Heart right ventricle (tissue), 16 donors: ENCODE data around the gene SLC29A1. TPM values are rescaled to one million over a fixed set of nuclear protein-coding genes. Genes with fewer than 3 reads are reported as not detected.
A peak's percentile ranks its signal among the peaks of the same experiment; 100 is the strongest.

Experiments
- ATAC-seq, 8 donors: fragments of 200-7000 bp; cut with Tn5 transposase; one replicate each; pipeline ENCODE4 v1.9.1; 2020; ENCODE audit warnings: mild to moderate bottlenecking in 8 of 8, moderate library complexity in 8 of 8, moderate number of reproducible peaks in 1 of 8
- DNase-seq, 2 donors: peaks; one replicate each; pipeline ENCODE4 v3.0.0-alpha.2; 2020
- H3K27ac ChIP-seq, 10 donors: fragments of 200-600 bp; sonication (generic) in 2 of 10; one replicate each; pipeline versions ENCODE4 v1.5.0 to v1.8.0; 2020 to 2022; ENCODE audit warnings: mild to moderate bottlenecking in 3 of 10
- H3K27me3 ChIP-seq, 7 donors: fragments of 200-600 bp; one replicate each; pipeline ENCODE4 v1.8.0; 2021 to 2022; ENCODE audit warnings: mild to moderate bottlenecking in 2 of 7
- H3K36me3 ChIP-seq, 9 donors: fragments of 200-600 bp; sonication (generic) in 1 of 9; one replicate each; pipeline versions ENCODE4 v1.5.0 to v1.8.0; 2020 to 2022; ENCODE audit warnings: mild to moderate bottlenecking in 2 of 9
- H3K4me1 ChIP-seq, 9 donors: fragments of 200-600 bp; sonication (generic) in 1 of 9; one replicate each; pipeline versions ENCODE4 v1.5.0 to v1.8.0; 2020 to 2022; ENCODE audit warnings: mild to moderate bottlenecking in 4 of 9
- H3K4me3 ChIP-seq, 10 donors: fragments of 200-600 bp; sonication (generic) in 2 of 10; one replicate each; pipeline versions ENCODE4 v1.5.0 to v1.8.0; 2020 to 2022; ENCODE audit warnings: mild to moderate bottlenecking in 7 of 10, moderate library complexity in 2 of 10
- H3K9me3 ChIP-seq, 11 donors: fragments of 200-600 bp in 10 of 11; sonication (generic) in 2 of 11; one replicate each; pipeline versions ENCODE4 v1.5.0 to v1.8.0; 2013 to 2022; ENCODE audit warnings: mild to moderate bottlenecking in 2 of 11, control low read depth in 1 of 11, moderate library complexity in 1 of 11
- CTCF ChIP-seq, 9 donors: fragments of 200-600 bp; sonication (generic) in 2 of 9; IDR thresholded peaks; one replicate each; pipeline versions ENCODE4 v1.5.0 to v1.8.0; 2021 to 2022; ENCODE audit warnings: antibody characterized with exemption in 9 of 9, mild to moderate bottlenecking in 5 of 9, moderate library complexity in 1 of 9
- WGBS, 2 donors: extraction: QIAGEN DNeasy Blood & Tissue Kit; methylation state at CpG; one replicate each; pipeline ENCODE4 v1.1.7; 2013; ENCODE audit warnings: inconsistent platforms in 1 of 2; 5-methylcytosine and 5-hydroxymethylcytosine counted together
- intact Hi-C, 10 donors: fragments of 100-400 bp; cut with DNase I; formaldehyde crosslinking; loops; one replicate each; pipeline versions ENCODE4 v1.11.1 to v1.14.2; 2022
- polyA plus RNA-seq, 2 donors: library from polyadenylated mRNA; stranded (reverse); fragments of 200-250 nt; gene quantifications; one replicate each; pipeline ENCODE4 v1.2.3, GENCODE V29; 2013
- total RNA-seq, 10 donors: library from RNA; stranded (reverse); fragmentation: NEBNext Ultra II Directional in 3 of 10; extraction: Animal tissue kit (Norgen Biotek cat#: 25700) in 3 of 10; gene quantifications; one replicate each; pipeline versions ENCODE4 v1.2.1 to v1.2.4, GENCODE V29; 2021 to 2023
- donor health status: Arrhythmogenic right ventricular cardiomyopathy.
- donor health status: ischemic (EF 13 %, LVEDD 7.1; RV severe dilation, severe dysfunction).
- donor health status: healthy with polysubstance abuse.
- donor health status: DM: no; HTN: yes; CAD: no.
- donor health status: DM: no; HTN: no; CAD: no.
- donor health status: ischemic (EF 25% LVEDD 6.9; RV normal size, moderate dysfunction).
- donor health status: ischemic (EF 25% LVEDD 5.7; RV mildly dilated, moderate dysfunction).
- donor health status: healthy.
- donor health status: DM: yes; HTN: yes; CAD: no.
- donor health status: Ischemic cardiomyopathy.
- donor health status: ischemic (EF 35%, LVEDD 5.7; RV mildly dilated, moderate dysfunction).
- donor health status: nonischemic (EF 11% LVEDD 7.7; RV severe dilation, severe dysfunction).
- donor health status: DM: yes; HTN: yes; CAD: no.
- donor health status: PGD.
- donor health status: ischemic (EF 29% LVEDD 5.4; RV normal size, mild dysfunction).
- donor health status: nonischemic (EF 23%, LVEDD 6.1; RV moderate dilation, normal function).

Gene SLC29A1
- total and polyA plus RNA-seq, 12 donors: 46.3 to 198 (median 136) TPM

GRCh38 chr6:44185953-44186634 is 37.3 kb upstream of the SLC29A1 start:
- intact Hi-C loops: no loop called here
- TF ChIP-seq CTCF (IDR thresholded peaks at IDR 0.05): no peak
- H3K36me3 ChIP-seq: no peaks in the 10 kb centered on the region
- H3K9me3 ChIP-seq: no peaks in the 10 kb centered on the region
- WGBS, 2 donors: 50% methylated on average over 9 of the region's 9 CpGs
- H3K27me3 ChIP-seq: no peaks in the 10 kb centered on the region
- H3K4me3 ChIP-seq: no peak overlapping the region
- H3K4me1 ChIP-seq: peaks cover 0 to 15% (median 6%) of the 10 kb centered on the region in 9 donors
- H3K27ac ChIP-seq: peak overlapping the region in 7 of 10 donors; percentile 19 to 74 (median 37)
- ATAC-seq (peak in 5 of 8 donors; percentile 18 to 42 (median 38)), DNase-seq (no peak)

- ATAC-seq: peak in 6 of 8 donors; percentile 27 to 68 (median 56)
- Histone ChIP-seq H3K27ac (peak overlapping the region in 7 of 10 donors; percentile 30 to 74 (median 40)), H3K36me3 (no peaks in the 10 kb centered on the region), H3K4me3 (no peak overlapping the region), H3K9me3 (no peaks in the 10 kb centered on the region), H3K4me1 (peaks cover 0 to 15% (median 6%) of the 10 kb centered on the region in 9 donors), H3K27me3 (no peaks in the 10 kb centered on the region)
- no peak for TF ChIP-seq CTCF (IDR thresholded peaks at IDR 0.05)
- intact Hi-C loops: no loop called here
- 59 to 71% methylated on average over 7 of the region's 7 CpGs for WGBS, 2 donors
- no peak for DNase-seq
These were observed 36.8 kb upstream of the SLC29A1 start for GRCh38 chr6:44186635-44187025.

- WGBS, 2 donors: 84 to 91% methylated on average over 2 of the region's 2 CpGs
- no peak for DNase-seq
These were observed 34.6 kb upstream of the SLC29A1 start for GRCh38 chr6:44188819-44189218.

GRCh38 chr6:44189257-44189656 is 34.1 kb upstream of the SLC29A1 start:
- TF ChIP-seq CTCF (IDR thresholded peaks at IDR 0.05): no peak
- H3K4me3 ChIP-seq: no peak overlapping the region
- H3K4me1 ChIP-seq: peaks cover 0 to 24% (median 6%) of the 10 kb centered on the region in 9 donors
- H3K27me3 ChIP-seq: no peaks in the 10 kb centered on the region
- no peak overlapping the region for H3K27ac ChIP-seq
- H3K36me3 ChIP-seq: no peaks in the 10 kb centered on the region
- no peaks in the 10 kb centered on the region for H3K9me3 ChIP-seq
- DNase-seq (no peak), ATAC-seq (no peak)
- intact Hi-C loops: no loop called here
- 86 to 88% methylated on average over 2 of the region's 2 CpGs for WGBS, 2 donors

More at GRCh38 chr6:44188819-44189218, 34.6 kb upstream of the SLC29A1 start:
- no peak for TF ChIP-seq CTCF (IDR thresholded peaks at IDR 0.05)
- intact Hi-C loops: no loop called here
- Histone ChIP-seq H3K9me3 (no peaks in the 10 kb centered on the region), H3K27ac (no peak overlapping the region), H3K4me3 (no peak overlapping the region), H3K4me1 (peaks cover 0 to 24% (median 6%) of the 10 kb centered on the region in 9 donors), H3K36me3 (no peaks in the 10 kb centered on the region), H3K27me3 (no peaks in the 10 kb centered on the region)
- no peak for ATAC-seq
